Daoy (cell line): ENCODE measurements around the gene EIF2AK2. TPM values are rescaled to one million over a fixed set of nuclear protein-coding genes. Genes with fewer than 3 reads are reported as not detected.

ENCODE experiments used
- DNase-seq: peaks from one replicate; pipeline ENCODE4 v3.0.0-alpha.2; 2015; ENCODE audit warnings: low read depth
- total RNA-seq: library from RNA; depleted of rRNA; stranded (reverse); fragments of >200 nt; shearing (Covaris generic); gene quantifications from 2 replicates; pipeline ENCODE4 v1.2.3, GENCODE V29; 2014

Gene EIF2AK2
- total RNA-seq, 1 experiment from 2014 or later = 28.0 TPM

DNA sequence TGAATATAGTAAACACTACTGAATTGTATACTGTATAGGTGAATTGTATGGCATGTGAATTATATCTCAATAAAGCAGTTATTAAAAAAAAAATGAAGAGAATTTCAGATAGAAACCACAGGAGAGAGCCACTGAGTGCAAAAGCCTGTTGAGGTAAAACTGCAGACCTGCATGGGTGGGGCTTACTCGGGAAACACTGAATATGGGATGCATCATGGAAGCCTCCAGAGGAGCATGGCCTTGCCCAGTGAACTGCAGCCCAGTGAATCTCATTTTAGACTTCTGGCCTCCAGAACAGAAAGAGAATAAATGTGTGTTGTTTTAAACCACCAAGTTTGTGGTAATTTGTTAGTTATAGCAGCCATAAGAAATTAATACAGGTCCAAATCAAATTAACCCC is 56.7 kb downstream of the EIF2AK2 start:
- no peak for DNase-seq

- no peak for DNase-seq
Measured at GRCh38 chr2:37098416-37099118, 58.2 kb downstream of the EIF2AK2 start.

DNA sequence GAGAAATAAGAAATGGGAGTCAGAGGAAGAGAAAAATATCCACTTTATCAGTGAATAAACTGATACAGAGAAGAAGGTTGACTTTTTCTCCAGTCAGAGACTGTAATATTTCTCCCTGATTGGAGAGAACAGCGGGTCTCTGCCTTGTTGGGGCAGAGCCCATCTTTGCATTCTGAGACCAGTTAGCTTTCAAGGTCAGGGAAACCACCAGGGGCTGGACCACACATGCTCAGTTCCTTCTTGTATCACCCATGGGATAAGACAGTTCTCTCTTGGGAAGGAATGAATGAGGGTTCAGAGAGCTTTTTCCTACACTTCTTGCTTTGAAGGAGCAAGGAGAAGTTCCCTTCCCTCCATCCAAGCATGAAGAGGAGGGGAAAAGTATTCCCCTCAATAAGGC is 60.2 kb downstream of the EIF2AK2 start:
- DNase-seq = no peak

DNA sequence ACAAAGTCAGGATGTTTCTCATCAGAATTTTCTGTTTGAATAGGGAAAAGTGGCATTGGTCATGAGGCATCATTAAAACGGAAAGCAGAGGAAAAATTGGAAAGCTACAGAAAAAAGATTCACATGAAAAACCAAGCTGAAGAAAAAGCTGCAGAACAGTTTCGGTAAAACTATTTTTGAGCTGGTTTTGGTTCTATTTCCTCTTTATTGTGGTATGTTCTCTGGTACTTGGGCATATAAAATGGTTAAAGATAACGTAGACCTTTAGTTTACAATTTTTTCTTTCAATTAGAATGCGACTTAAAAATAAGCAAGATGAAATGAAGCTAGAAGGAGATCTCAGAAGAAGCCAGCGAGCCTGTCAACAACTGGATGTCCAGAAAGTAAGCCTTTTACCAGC is 64.9 kb downstream of the EIF2AK2 start:
- DNase-seq = no peak

- DNase-seq = no peak
Measured at GRCh38 chr2:37090019-37090477, 66.7 kb downstream of the EIF2AK2 start.

DNA sequence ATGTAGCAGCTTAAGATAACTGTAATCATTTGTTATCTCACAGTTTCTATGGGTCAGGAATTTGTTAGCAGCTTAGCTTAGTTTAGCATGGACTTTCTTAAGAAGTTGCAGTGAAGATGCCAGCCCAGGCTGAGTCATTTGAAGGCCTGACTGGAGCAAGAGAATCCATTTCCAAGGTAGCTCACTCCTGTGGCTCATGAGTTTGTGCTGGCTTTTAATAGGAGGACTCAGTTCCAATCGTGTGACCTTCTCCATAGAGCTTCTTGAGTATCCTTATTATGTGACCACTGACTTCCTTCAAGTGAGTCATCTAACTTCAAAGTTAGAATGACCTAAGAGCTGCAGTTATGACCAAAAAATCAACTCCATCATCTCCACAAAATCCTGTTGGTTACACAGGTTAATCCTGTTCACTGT is 71.0 kb downstream of the EIF2AK2 start:
- DNase-seq = peak; percentile 59

DNA sequence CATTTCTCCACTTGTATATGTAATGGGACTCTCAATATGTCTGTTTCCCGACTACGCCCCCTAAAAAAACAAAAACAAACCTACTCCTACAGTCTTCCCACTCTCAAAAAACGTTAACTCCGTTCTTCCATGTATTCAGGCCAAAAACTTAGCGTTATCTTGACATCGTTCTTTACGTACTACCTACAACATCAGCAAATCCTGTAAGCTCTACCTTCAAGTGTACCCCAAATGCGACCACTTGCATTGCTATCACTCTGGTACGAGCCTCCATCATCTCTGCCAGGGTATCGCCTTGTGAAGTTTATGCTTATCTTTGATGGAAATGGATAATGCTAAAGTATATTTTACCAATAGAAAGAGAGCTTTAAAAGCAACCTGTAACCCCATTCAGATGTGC is 72.0 kb downstream of the EIF2AK2 start:
- no peak for DNase-seq

GRCh38 chr2:37083873-37084794 is 72.6 kb downstream of the EIF2AK2 start, which contains the start of the genes GPATCH11 and HEATR5B:
Gene GPATCH11, plus strand, starts transcription at chr2:37084518. Its CDS starts 3,864 bp downstream, at chr2:37088382.
Gene HEATR5B, minus strand, starts transcription at chr2:37084372. Its CDS starts 958 bp downstream, at chr2:37083414.
- peak; percentile 98 for DNase-seq

DNA sequence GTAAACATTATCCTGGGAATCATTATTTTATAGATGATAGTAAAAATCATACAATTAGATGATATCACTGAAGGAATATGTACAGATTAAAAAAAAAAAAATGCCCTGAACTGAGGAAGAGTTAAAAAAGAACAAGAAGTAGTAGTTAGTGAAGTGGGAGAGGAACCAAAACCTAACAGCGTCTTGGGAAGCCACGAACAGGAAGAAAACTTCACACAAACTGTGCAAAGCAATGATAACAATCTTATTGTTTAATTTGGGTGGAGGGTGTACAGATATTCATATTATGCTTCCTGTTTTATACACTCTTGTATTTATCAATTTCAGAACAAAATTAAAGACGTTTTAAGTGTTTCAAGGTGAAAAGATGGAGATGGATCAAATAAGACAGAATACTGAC is 76.1 kb downstream of the EIF2AK2 start:
- DNase-seq = no peak

DNA sequence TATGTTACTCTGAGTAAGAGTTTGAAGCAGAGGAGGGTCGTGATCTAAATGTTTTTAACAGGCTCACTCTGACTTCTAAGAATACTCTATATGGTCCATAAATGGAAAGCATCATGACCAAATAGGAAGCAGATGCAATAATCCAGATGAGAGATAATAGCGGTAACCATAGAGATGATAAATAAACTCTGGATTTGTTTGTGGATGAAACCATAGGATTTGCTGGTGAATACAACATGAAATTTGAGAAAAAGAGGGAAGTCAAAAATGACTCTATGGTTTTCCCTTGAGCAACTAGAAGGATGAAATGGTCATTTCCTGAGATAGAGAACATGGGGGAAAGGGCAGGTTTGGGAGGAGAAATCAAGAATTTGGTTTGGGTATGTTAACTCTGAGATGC is 76.5 kb downstream of the EIF2AK2 start:
- DNase-seq = no peak

- no peak for DNase-seq
Measured at GRCh38 chr2:37070931-37071330, 85.8 kb downstream of the EIF2AK2 start.

GRCh38 chr2:37068686-37069085 is 88.1 kb downstream of the EIF2AK2 start:
- no peak for DNase-seq

DNA sequence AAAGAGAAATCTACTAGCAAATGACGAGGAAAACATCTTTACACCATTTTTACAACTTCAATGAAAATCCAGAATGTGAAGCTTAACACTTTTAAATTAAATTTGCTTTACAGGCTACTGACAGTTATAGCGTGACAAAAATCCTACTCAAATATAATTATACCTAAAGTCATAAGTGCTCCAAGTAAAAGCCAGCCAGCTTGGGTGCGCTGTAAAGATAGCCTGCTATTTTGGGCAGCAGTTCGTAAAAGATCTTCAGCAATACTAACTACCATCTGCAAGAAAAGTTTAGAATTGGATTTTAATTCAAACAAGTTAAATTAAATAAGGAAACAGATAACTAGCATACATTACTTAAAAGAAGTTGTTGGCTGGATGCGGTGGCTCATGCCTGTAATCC is 95.0 kb downstream of the EIF2AK2 start:
- no peak for DNase-seq

DNA sequence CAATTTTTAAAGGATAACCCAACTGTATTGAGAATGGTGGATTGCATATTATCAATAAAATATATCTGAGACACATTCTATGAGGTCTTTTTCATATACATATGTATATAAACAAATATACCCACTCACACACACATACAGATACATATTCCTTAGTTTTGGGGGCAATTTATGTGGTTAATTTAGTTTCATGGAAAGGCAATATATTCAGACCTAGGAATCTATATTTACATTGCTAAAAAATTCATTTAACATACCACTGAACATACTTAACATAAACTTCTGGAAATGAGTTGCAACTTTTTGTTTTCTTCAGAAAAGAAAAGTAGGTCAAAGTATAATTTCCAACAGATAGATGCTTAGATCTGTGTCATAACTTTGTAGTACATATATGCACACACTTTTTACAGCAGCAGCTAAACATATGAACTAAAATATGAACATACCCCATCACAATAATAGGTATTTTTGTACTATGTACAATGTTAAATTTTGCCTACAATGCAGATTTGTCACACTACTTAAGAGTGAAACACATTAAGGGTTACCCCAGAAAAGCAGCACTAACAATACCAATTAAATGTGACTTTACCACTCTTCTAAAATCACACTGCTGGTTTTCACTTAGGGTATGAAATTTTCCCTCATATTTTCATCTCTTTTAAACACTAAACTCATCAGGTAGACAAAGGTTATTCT is 95.6 kb downstream of the EIF2AK2 start:
- DNase-seq = no peak

- DNase-seq = no peak
Measured at GRCh38 chr2:37060446-37060845, 96.3 kb downstream of the EIF2AK2 start.

DNA sequence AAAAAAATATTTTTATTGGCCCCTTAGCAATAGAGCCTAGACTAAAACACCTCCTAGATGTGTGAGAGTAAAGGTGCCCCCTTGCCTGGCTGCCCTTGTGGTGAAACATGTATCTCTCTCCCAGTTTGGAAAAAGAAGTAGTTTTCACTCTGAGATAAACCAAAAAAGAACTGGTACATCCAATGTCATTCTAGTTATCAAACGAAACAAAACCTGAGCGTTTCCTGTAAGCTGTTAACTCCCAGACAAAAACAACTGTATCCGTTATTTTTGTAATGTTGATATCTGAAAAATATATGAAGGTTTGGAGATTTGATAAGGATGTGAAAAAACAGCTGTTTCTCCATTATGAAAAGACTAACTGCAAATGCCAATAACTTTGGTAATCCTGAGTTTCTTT is 96.9 kb downstream of the EIF2AK2 start:
- no peak for DNase-seq

DNA sequence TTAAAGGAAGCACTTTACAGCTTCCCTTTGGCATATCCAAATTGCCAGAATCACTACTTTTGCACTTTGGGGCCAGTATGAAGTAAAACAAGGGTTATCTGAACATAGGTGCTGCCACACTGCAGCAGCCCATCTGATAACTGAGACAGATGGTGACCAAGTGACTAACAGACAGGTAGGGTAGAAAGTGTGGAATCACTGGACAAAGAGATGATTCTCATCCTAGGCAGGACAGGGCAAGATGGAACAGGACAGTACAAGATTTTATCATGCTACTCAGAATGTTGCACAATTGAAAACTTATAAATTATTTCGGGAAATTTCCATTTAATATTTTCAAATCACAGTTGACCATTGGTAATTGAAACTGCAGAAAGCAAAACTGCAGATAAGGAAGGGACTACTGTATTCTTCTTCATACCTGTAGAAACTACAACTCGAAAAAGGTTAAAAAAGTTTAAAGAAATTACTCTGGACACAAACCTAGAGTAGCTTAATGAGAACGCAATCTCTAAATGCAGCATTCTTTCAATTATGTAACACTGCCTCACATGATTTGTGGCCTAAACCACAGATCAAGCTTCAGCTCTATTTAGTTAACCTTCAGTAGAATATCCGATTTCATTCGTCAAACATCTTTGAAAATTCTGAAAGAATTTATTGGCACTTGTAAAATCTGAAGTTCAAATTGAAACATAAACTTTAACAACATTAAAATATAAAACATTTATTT is 104.0 kb downstream of the EIF2AK2 start:
- no peak for DNase-seq
